Measurements from ENCODE around the gene TRIO.

The TRIO gene

GRCh38 chr5:14270209-14270702, 127.1 kb downstream of the TRIO start:
- no peak for DNase-seq

- DNase-seq: no peak
Measured at GRCh38 chr5:14272548-14273205, 129.5 kb downstream of the TRIO start.

GRCh38 chr5:14273207-14273767, 130.1 kb downstream of the TRIO start:
- DNase-seq: no peak

- no peak for DNase-seq
Measured at GRCh38 chr5:14276380-14276779, 133.2 kb downstream of the TRIO start.

- no peak for DNase-seq
Measured at GRCh38 chr5:14277385-14278320, 134.5 kb downstream of the TRIO start.

- no peak for DNase-seq
Measured at GRCh38 chr5:14280294-14280854, 137.2 kb downstream of the TRIO start.

GRCh38 chr5:14281746-14282181, 138.6 kb downstream of the TRIO start:
- DNase-seq: no peak

- DNase-seq: no peak
Measured at GRCh38 chr5:14283139-14283538, 140.0 kb downstream of the TRIO start.

GRCh38 chr5:14284392-14285148, 141.4 kb downstream of the TRIO start:
- no peak for DNase-seq

- DNase-seq: no peak
Measured at GRCh38 chr5:14286007-14286406, 142.9 kb downstream of the TRIO start.

- DNase-seq: no peak
Measured at GRCh38 chr5:14286574-14287421, 143.7 kb downstream of the TRIO start.

- DNase-seq: no peak
Measured at GRCh38 chr5:14292766-14293658, 149.9 kb downstream of the TRIO start.

GRCh38 chr5:14295610-14296009, 152.5 kb downstream of the TRIO start:
- DNase-seq: no peak

GRCh38 chr5:14296533-14297331, 153.6 kb downstream of the TRIO start:
- DNase-seq: no peak

GRCh38 chr5:14297697-14298096, 154.6 kb downstream of the TRIO start:
- no peak for DNase-seq

GRCh38 chr5:14298126-14298847, 155.1 kb downstream of the TRIO start:
- no peak for DNase-seq

- DNase-seq: no peak
Measured at GRCh38 chr5:14299666-14300065, 156.5 kb downstream of the TRIO start.

- DNase-seq: no peak
Measured at GRCh38 chr5:14301186-14301585, 158.0 kb downstream of the TRIO start.

GRCh38 chr5:14302330-14302729, 159.2 kb downstream of the TRIO start:
- no peak for DNase-seq
